HUES48 (cell line): ENCODE measurements around the gene TPST1.
A peak's percentile ranks its signal among the peaks of the same experiment; 100 is the strongest.
"Not testable (repeated sequence)": the region's sequence is repeated elsewhere in the genome, so short reads cannot be mapped to it uniquely, and the experiment has no call there.

Experiments used
- H3K27ac ChIP-seq: one replicate; pipeline ENCODE4 v1.7.0; 2013; ENCODE audit warnings: low read depth, low read length, inconsistent platforms
- H3K27me3 ChIP-seq: 2 replicates; pipeline ENCODE4 v1.6.1; 2013; ENCODE audit warnings: mild to moderate bottlenecking, low read length; ENCODE audit not compliant: control insufficient read depth, insufficient read depth
- H3K36me3 ChIP-seq: 2 replicates; pipeline ENCODE4 v1.6.1; 2013; ENCODE audit warnings: low read length; ENCODE audit not compliant: control insufficient read depth, insufficient read depth
- H3K4me1 ChIP-seq: 2 replicates; pipeline ENCODE4 v1.6.1; 2013; ENCODE audit warnings: mild to moderate bottlenecking, low read length; ENCODE audit not compliant: control insufficient read depth, insufficient read depth
- H3K4me3 ChIP-seq: 2 replicates; pipeline ENCODE4 v1.5.1; 2013; ENCODE audit warnings: mild to moderate bottlenecking, low read depth, low read length
- H3K9ac ChIP-seq: 2 replicates; pipeline ENCODE4 v1.6.1; 2013; ENCODE audit warnings: mild to moderate bottlenecking, low read depth, low read length, moderate library complexity
- H3K9me3 ChIP-seq: 2 replicates; pipeline ENCODE4 v1.6.1; 2013; ENCODE audit warnings: low read length; ENCODE audit not compliant: control insufficient read depth, insufficient read depth

The TPST1 gene

GRCh38 chr7:66313886-66314568 is 108.9 kb downstream of the TPST1 start:
- Histone ChIP-seq H3K36me3 (no peaks in the 10 kb centered on the region), H3K27ac (no peak overlapping the region)

GRCh38 chr7:66315192-66315591 is 110.1 kb downstream of the TPST1 start:
- Histone ChIP-seq H3K4me3 (no peak overlapping the region), H3K9ac (no peak overlapping the region; the same call in 1 of the 2 replicates), H3K36me3 (no peaks in the 10 kb centered on the region), H3K9me3 (no peaks in the 10 kb centered on the region), H3K27me3 (no peaks in the 10 kb centered on the region), H3K4me1 (peaks cover 9% of the 10 kb centered on the region), H3K27ac (peak overlapping the region; percentile 46)

More at GRCh38 chr7:66313886-66314568, 108.9 kb downstream of the TPST1 start:
- Histone ChIP-seq H3K27me3 (no peaks in the 10 kb centered on the region), H3K9ac (no peak overlapping the region), H3K4me3 (no peak overlapping the region), H3K9me3 (no peaks in the 10 kb centered on the region), H3K4me1 (peaks cover 9% of the 10 kb centered on the region)

GRCh38 chr7:66319407-66319979 is 114.4 kb downstream of the TPST1 start:
- H3K27ac ChIP-seq = no peak overlapping the region
- no peak overlapping the region for H3K4me3 ChIP-seq
- H3K9ac ChIP-seq = no peak overlapping the region
- no peaks in the 10 kb centered on the region for H3K27me3 ChIP-seq
- peaks cover 8% of the 10 kb centered on the region for H3K9me3 ChIP-seq
- no peaks in the 10 kb centered on the region; the same call in 1 of the 2 replicates for H3K36me3 ChIP-seq
- H3K4me1 ChIP-seq = peaks cover 16% of the 10 kb centered on the region

GRCh38 chr7:66321283-66321682 is 116.1 kb downstream of the TPST1 start:
- H3K4me3 ChIP-seq = no peak overlapping the region
- peaks cover 8% of the 10 kb centered on the region for H3K9me3 ChIP-seq
- peaks cover 7% of the 10 kb centered on the region; the same call in 1 of the 2 replicates for H3K4me1 ChIP-seq
- no peak overlapping the region for H3K9ac ChIP-seq
- no peak overlapping the region for H3K27ac ChIP-seq
- no peaks in the 10 kb centered on the region; the same call in 1 of the 2 replicates for H3K36me3 ChIP-seq
- no peaks in the 10 kb centered on the region for H3K27me3 ChIP-seq

GRCh38 chr7:66323114-66323796 is 118.1 kb downstream of the TPST1 start:
- Histone ChIP-seq H3K9ac (no peak overlapping the region), H3K9me3 (peaks cover 8% of the 10 kb centered on the region)

GRCh38 chr7:66324985-66325384 is 119.9 kb downstream of the TPST1 start:
- H3K4me3 ChIP-seq, H3K9ac ChIP-seq, H3K36me3 ChIP-seq, H3K9me3 ChIP-seq, H3K27ac ChIP-seq, H3K27me3 ChIP-seq, H3K4me1 ChIP-seq: not testable (repeated sequence)

More at GRCh38 chr7:66323114-66323796, 118.1 kb downstream of the TPST1 start:
- no peaks in the 10 kb centered on the region; the same call in 1 of the 2 replicates for H3K36me3 ChIP-seq
- no peaks in the 10 kb centered on the region for H3K27me3 ChIP-seq
- H3K27ac ChIP-seq = no peak overlapping the region
- peaks cover 7% of the 10 kb centered on the region; the same call in 1 of the 2 replicates for H3K4me1 ChIP-seq
- H3K4me3 ChIP-seq = no peak overlapping the region

GRCh38 chr7:66326501-66327215 is 121.5 kb downstream of the TPST1 start:
- no peak overlapping the region for H3K9ac ChIP-seq
- H3K27me3 ChIP-seq = no peaks in the 10 kb centered on the region
- no peak overlapping the region for H3K4me3 ChIP-seq
- H3K4me1 ChIP-seq = peaks cover 7% of the 10 kb centered on the region; the same call in 1 of the 2 replicates
- no peaks in the 10 kb centered on the region; the same call in 1 of the 2 replicates for H3K9me3 ChIP-seq
- H3K27ac ChIP-seq = no peak overlapping the region
- H3K36me3 ChIP-seq = no peaks in the 10 kb centered on the region

GRCh38 chr7:66330961-66331360 is 125.8 kb downstream of the TPST1 start:
- Histone ChIP-seq H3K36me3 (no peaks in the 10 kb centered on the region), H3K4me3 (no peak overlapping the region), H3K9me3 (no peaks in the 10 kb centered on the region), H3K4me1 (no peaks in the 10 kb centered on the region), H3K27me3 (no peaks in the 10 kb centered on the region), H3K9ac (no peak overlapping the region), H3K27ac (no peak overlapping the region)

GRCh38 chr7:66331883-66332282 is 126.7 kb downstream of the TPST1 start:
- H3K4me1 ChIP-seq = no peaks in the 10 kb centered on the region
- H3K27ac ChIP-seq = no peak overlapping the region
- H3K36me3 ChIP-seq = no peaks in the 10 kb centered on the region
- no peak overlapping the region for H3K9ac ChIP-seq
- no peak overlapping the region for H3K4me3 ChIP-seq
- H3K27me3 ChIP-seq = no peaks in the 10 kb centered on the region
- H3K9me3 ChIP-seq = no peaks in the 10 kb centered on the region

- H3K9me3 ChIP-seq = no peaks in the 10 kb centered on the region
- H3K27ac ChIP-seq = no peak overlapping the region
- H3K9ac ChIP-seq = no peak overlapping the region
- no peaks in the 10 kb centered on the region for H3K36me3 ChIP-seq
- H3K27me3 ChIP-seq = no peaks in the 10 kb centered on the region
- no peak overlapping the region for H3K4me3 ChIP-seq
- no peaks in the 10 kb centered on the region for H3K4me1 ChIP-seq
Measured at GRCh38 chr7:66333443-66333842, 128.3 kb downstream of the TPST1 start.
